ENCODE data around the gene TFIP11. TPM values are rescaled to one million over a fixed set of nuclear protein-coding genes. Genes with fewer than 3 reads are reported as not detected.

TFIP11 gene
- total and polyA plus RNA-seq, 2 donors (not counting 1 experiment from before 2014, with no cell fraction given): 33.5 to 82.8 TPM

DNA sequence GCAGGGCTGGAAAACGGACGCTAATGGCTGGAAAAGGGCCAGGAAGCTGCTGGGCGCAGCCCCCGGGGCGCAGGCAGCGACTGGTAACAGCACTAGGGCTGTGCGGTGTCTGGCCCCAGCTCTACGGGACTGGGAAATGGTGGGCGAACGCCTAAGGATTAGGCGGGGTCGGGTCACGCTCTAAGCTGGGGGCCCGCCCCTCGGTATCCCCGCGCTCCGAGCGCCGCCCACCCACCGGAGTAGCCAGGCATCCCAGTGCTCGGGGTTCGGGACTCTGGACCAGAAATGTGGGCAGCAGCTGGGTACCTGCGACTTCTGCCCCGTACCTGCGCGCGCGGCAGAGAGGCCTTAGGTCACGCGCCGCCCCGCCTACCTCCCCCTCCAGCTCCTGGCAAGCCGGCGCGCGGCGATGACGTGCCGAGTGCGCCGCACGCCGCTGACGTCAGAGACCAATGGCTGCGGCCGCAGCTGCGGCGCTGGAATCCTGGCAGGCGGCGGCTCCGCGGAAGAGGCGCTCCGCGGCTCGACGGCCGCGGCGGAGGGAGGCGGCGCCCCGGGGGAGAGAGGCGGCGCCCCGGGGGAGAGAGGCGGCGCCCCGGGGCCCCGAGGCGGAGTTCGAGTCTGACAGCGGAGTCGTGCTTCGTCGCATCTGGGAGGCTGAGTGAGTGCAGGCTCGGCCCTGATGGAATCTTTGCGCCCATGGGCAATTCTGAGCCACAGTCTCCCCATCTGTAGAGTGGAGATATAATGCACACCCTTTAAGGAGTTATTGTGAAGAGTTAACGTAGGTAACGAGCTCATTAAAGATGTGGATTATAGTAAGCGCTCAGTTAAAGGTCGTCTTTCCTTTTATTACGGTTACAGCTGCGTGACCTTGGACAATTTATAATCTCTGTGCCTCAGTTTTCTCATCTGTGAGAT lies 28.6 kb downstream of the TFIP11 start, which contains the start of the genes HPS4 and SRRD:
TSS of gene HPS4 (minus strand) at position 345 of the 921 bp plus-strand sequence. CDS start 2,021 bp downstream, outside the sequence.
TSS of gene SRRD (plus strand) at position 439 of the 921 bp plus-strand sequence. CDS start at position 453, 14 bp downstream.
- under 1% methylated on average over 85 of the region's 85 CpGs for WGBS (ENCODE audit: insufficient coverage)
- Histone ChIP-seq H3K27ac (ENCODE audit: low read length in 2 of 2) (peak within 1 kb of the TSS; percentile 90 to 98), H3K79me2 (ENCODE audit: control insufficient read depth, insufficient read depth, low read length) (peaks cover 40% of the 10 kb centered on the region), H3K9me3 (ENCODE audit: control extremely low read depth in 1 of 3, control insufficient read depth in 2 of 3, insufficient read depth in 1 of 3, low read length in 2 of 3) (no peaks in the 10 kb centered on the region), H2AFZ (ENCODE audit: insufficient read depth, low read depth, low read length, poor library complexity, severe bottlenecking) (peak within 1 kb of the TSS; percentile 83), H3K9ac (ENCODE audit: low read length) (peak within 1 kb of the TSS; percentile 94), H3K36me3 (replicated peaks in 1 of 2; ENCODE audit: control extremely low read depth in 1 of 2, control insufficient read depth in 1 of 2, extremely low read depth in 1 of 2, insufficient read depth in 2 of 2, low read length in 1 of 2) (peaks cover 4 to 14% of the 10 kb centered on the region in 2 experiments), H3K27me3 (replicated peaks in 1 of 4; ENCODE audit: control extremely low read depth in 1 of 4, control insufficient read depth in 3 of 4, insufficient read depth in 4 of 4, low read length in 3 of 4) (no peaks in the 10 kb centered on the region), H4K20me1 (ENCODE audit: control insufficient read depth, insufficient read depth, low read length, poor library complexity, severe bottlenecking) (no peaks in the 10 kb centered on the region), H3K4me2 (replicated peaks; ENCODE audit: low read depth, low read length, poor library complexity, severe bottlenecking) (peak within 1 kb of the TSS; percentile 86), H3K4me1 (ENCODE audit: control insufficient read depth in 2 of 2, insufficient read depth in 2 of 2, low read length in 2 of 2) (peaks cover 49 to 58% of the 10 kb centered on the region in 2 donors), H3K4me3 (ENCODE audit: control extremely low read depth in 1 of 5, extremely low read depth in 1 of 5, insufficient read depth in 1 of 5, low read depth in 2 of 5, low read length in 4 of 5) (peak within 1 kb of the TSS; percentile 70 to 98 (median 83))
- Mint-ChIP-seq H3K27me3 (no peaks in the 10 kb centered on the region), H3K4me3 (peak within 1 kb of the TSS; percentile 94), H3K27ac (peak within 1 kb of the TSS; percentile 97), H3K4me1 (peaks cover 69% of the 10 kb centered on the region), H3K9me3 (ENCODE audit: insufficient read depth) (no peaks in the 10 kb centered on the region)
- intact Hi-C loops (cut with micrococcal nuclease): loop anchor here (1.0 kb wide), 5 partner anchors 29 to 189 kb away; partner anchors contain the start of genes TFIP11 and TPST2
- no peak for TF ChIP-seq EZH2 (IDR thresholded peaks at IDR 0.05; ENCODE audit: borderline replicate concordance, insufficient read depth, low read depth, low read length, poor library complexity, severe bottlenecking)
- TF ChIP-seq, protein P1, sequence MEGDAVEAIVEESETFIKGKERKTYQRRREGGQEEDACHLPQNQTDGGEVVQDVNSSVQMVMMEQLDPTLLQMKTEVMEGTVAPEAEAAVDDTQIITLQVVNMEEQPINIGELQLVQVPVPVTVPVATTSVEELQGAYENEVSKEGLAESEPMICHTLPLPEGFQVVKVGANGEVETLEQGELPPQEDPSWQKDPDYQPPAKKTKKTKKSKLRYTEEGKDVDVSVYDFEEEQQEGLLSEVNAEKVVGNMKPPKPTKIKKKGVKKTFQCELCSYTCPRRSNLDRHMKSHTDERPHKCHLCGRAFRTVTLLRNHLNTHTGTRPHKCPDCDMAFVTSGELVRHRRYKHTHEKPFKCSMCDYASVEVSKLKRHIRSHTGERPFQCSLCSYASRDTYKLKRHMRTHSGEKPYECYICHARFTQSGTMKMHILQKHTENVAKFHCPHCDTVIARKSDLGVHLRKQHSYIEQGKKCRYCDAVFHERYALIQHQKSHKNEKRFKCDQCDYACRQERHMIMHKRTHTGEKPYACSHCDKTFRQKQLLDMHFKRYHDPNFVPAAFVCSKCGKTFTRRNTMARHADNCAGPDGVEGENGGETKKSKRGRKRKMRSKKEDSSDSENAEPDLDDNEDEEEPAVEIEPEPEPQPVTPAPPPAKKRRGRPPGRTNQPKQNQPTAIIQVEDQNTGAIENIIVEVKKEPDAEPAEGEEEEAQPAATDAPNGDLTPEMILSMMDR (IDR thresholded peaks at IDR 0.05): no peak
- ATAC-seq (ENCODE audit: low read depth) (peak; percentile 83), DNase-seq (peak; percentile 97)
- POLR2A ChIA-PET: interaction anchor here (0.5 to 2.1 kb wide), 8 partner anchors 22 to 189 kb away, joined by 3 to 8 read pairs (median 4); partner anchors contain the start of gene TFIP11
- CTCF ChIA-PET: interaction anchor here (0.5 to 2.0 kb wide), 10 partner anchors 9 to 195 kb away, joined by 3 to 8 read pairs (median 4); no protein-coding TSS in a partner anchor

All from B cell (primary cell).